Endothelial cell of umbilical vein (primary cell): ENCODE data around the gene FMN1. TPM values are rescaled to one million over a fixed set of nuclear protein-coding genes. Genes with fewer than 3 reads are reported as not detected.

ENCODE experiments used
- BruUV-seq: library from RNA; stranded (reverse); fragments of 400-500 nt; replicated peaks from 2 replicates; lab custom pipeline; 2021; lab: Mats Ljungman, UMichigan
- CTCF ChIA-PET: fragments of 300-600, 350-600 bp; sonication (Branson Sonifier 250); formaldehyde crosslinking; loops from one replicate; lab custom pipeline; 2021; ENCODE audit warnings: antibody characterized with exemption, inconsistent platforms; lab: Charles Lee
- POLR2A ChIA-PET: fragments of 300-600, 350-600 bp; sonication (Branson Sonifier 250); formaldehyde crosslinking; loops from one replicate; lab custom pipeline; 2021; ENCODE audit warnings: antibody characterized with exemption, inconsistent platforms; lab: Charles Lee
- DNase-seq: peaks from one replicate; pipeline ENCODE4 v3.0.0-alpha.2; 2011; ENCODE audit warnings: low read depth, low spot score
- FAIRE-seq: peaks from 2 replicates; lab custom pipeline; 2011; peaks lifted over from hg19 to GRCh38; lab: Jason Lieb, UNC
- H2AFZ ChIP-seq: 2 replicates; pipeline ENCODE4 v1.6.0; 2012; ENCODE audit warnings: low read depth, low read length, control low read depth, inconsistent platforms
- H3K27ac ChIP-seq: 2 replicates; pipeline ENCODE4 v1.5.1; 2011; ENCODE audit warnings: low read depth, mild to moderate bottlenecking, control low read depth, low read length, moderate library complexity; ENCODE audit not compliant: insufficient read depth
- H3K27me3 ChIP-seq, 2 experiments: 2 replicates each; pipeline versions ENCODE4 v1.6.0 to v1.6.1; 2011; ENCODE audit warnings: low read length in 2 of 2, mixed read lengths in 1 of 2; ENCODE audit not compliant: control insufficient read depth in 2 of 2, insufficient read depth in 2 of 2
- H3K36me3 ChIP-seq, 2 experiments: 2 replicates in 1 of 2; 3 replicates in 1 of 2; pipeline ENCODE4 v1.5.1; 2011; ENCODE audit warnings: low read length in 2 of 2, mild to moderate bottlenecking in 1 of 2, moderate library complexity in 1 of 2; ENCODE audit not compliant: control insufficient read depth in 2 of 2, insufficient read depth in 2 of 2; ENCODE audit errors: extremely low read depth in 1 of 2
- H3K4me1 ChIP-seq: 3 replicates; pipeline ENCODE4 v1.5.1; 2011; ENCODE audit warnings: mild to moderate bottlenecking, low read length; ENCODE audit not compliant: control insufficient read depth, insufficient read depth; ENCODE audit errors: extremely low read depth
- H3K4me2 ChIP-seq: 2 replicates; pipeline ENCODE4 v1.6.1; 2011; ENCODE audit warnings: low read length, control low read depth, mixed read lengths; ENCODE audit not compliant: insufficient read depth
- H3K4me3 ChIP-seq, 3 experiments: fragments of 200-600 bp in 1 of 3; sonication (generic), shearing (Covaris generic) in 1 of 3; replicated peaks in 1 of 3; 2 replicates each; pipeline ENCODE4 v1.5.1; 2011 to 2016; ENCODE audit warnings: control low read depth in 3 of 3, low read length in 3 of 3, mild to moderate bottlenecking in 2 of 3, inconsistent platforms in 1 of 3, low read depth in 1 of 3, moderate library complexity in 1 of 3; ENCODE audit not compliant: insufficient read depth in 1 of 3
- H3K79me2 ChIP-seq: 2 replicates; pipeline ENCODE4 v1.6.0; 2012; ENCODE audit warnings: low read length, inconsistent platforms; ENCODE audit not compliant: control insufficient read depth, insufficient read depth
- H3K9ac ChIP-seq: replicated peaks from 2 replicates; pipeline ENCODE3; 2011; ENCODE audit warnings: low read length, control low read depth; ENCODE audit not compliant: insufficient read depth; ENCODE audit errors: extremely low read depth
- H3K9me1 ChIP-seq: replicated peaks from 3 replicates; pipeline ENCODE4 v1.6.0; 2011; ENCODE audit warnings: mild to moderate bottlenecking, low read length; ENCODE audit not compliant: control insufficient read depth, insufficient read depth; ENCODE audit errors: extremely low read depth
- H3K9me3 ChIP-seq: replicated peaks from 2 replicates; pipeline ENCODE4 v1.5.1; 2012; ENCODE audit warnings: low read length, inconsistent platforms; ENCODE audit not compliant: control insufficient read depth, insufficient read depth
- H4K20me1 ChIP-seq: replicated peaks from 2 replicates; pipeline ENCODE3; 2011; ENCODE audit warnings: mild to moderate bottlenecking, low read length; ENCODE audit not compliant: control insufficient read depth, insufficient read depth; ENCODE audit errors: extremely low read depth
- FOS ChIP-seq: IDR thresholded peaks from 2 replicates; pipeline ENCODE4 v1.6.1; 2011; ENCODE audit warnings: mild to moderate bottlenecking, low read length, moderate library complexity, borderline replicate concordance; ENCODE audit not compliant: insufficient read depth
- GATA2 ChIP-seq: IDR thresholded peaks from 2 replicates; pipeline ENCODE4 v1.7.0; 2011; ENCODE audit warnings: low read depth, mild to moderate bottlenecking, moderate library complexity, mixed read lengths, low read length; ENCODE audit not compliant: insufficient read length, insufficient read depth
- JUN ChIP-seq: IDR thresholded peaks from 2 replicates; pipeline ENCODE4 v1.6.1; 2011; ENCODE audit warnings: borderline replicate concordance, low read depth; ENCODE audit not compliant: insufficient read length, insufficient read depth
- MAX ChIP-seq: IDR thresholded peaks from 2 replicates; pipeline ENCODE4 v1.6.1; 2011; ENCODE audit not compliant: insufficient read depth, insufficient read length
- MYC ChIP-seq: IDR thresholded peaks from one replicate; pipeline ENCODE4 v1.6.1; 2011; ENCODE audit warnings: mild to moderate bottlenecking, low read depth, low read length
- POLR2A ChIP-seq: IDR thresholded peaks from 2 replicates; pipeline ENCODE4 v1.6.1; 2012; ENCODE audit warnings: low read depth, mild to moderate bottlenecking, control low read depth, low read length
- POLR2AphosphoS5 ChIP-seq: IDR thresholded peaks from 2 replicates; pipeline ENCODE4 v1.6.1; 2012; ENCODE audit warnings: low read depth, mild to moderate bottlenecking, control low read depth, low read length, moderate library complexity; ENCODE audit not compliant: insufficient read depth
- dilution Hi-C: fragments of 300-500 bp; cut with MboI; formaldehyde crosslinking; loops from one replicate; pipeline ENCODE4 v1.15.0; 2019; ENCODE audit warnings: low sequenced_read_pairs; ENCODE audit not compliant: extremely low pct_ligation_motif_present
- intact Hi-C: fragments of 100-400 bp; cut with micrococcal nuclease; formaldehyde crosslinking; loops from one replicate; pipeline ENCODE4 v1.10.0; 2022
- polyA plus RNA-seq, 4 experiments: library from polyadenylated mRNA; depleted of rRNA in 3 of 4; stranded (reverse) in 3 of 4; unstranded in 1 of 4; fragments of >200 nt; gene quantifications; 2 replicates each; pipeline versions ENCODE4 v1.2.1 to v1.2.3, GENCODE V29; 2011 to 2012; ENCODE audit warnings: missing spikeins in 1 of 4
- total RNA-seq: library from RNA; stranded (reverse); gene quantifications from 2 replicates; pipeline ENCODE4 v1.2.3, GENCODE V29; 2021

FMN1 gene
- total and polyA plus RNA-seq, 2 donors (not counting 3 experiments of a cell fraction or from before 2014, with no cell fraction given) = 0.01 to 0.29 TPM

- FAIRE-seq (no peak), DNase-seq (no peak)
- no peak overlapping the region for H3K9ac ChIP-seq
- no TSS peak for BruUV-seq
- intact Hi-C loops = loop anchor here (10.0 kb wide), 1 partner anchor 63 kb away; no protein-coding TSS in a partner anchor
- peaks cover 12 to 39% of the 10 kb centered on the region in 2 experiments for H3K27me3 ChIP-seq
- no peaks in the 10 kb centered on the region for H3K9me1 ChIP-seq
- no peak overlapping the region for H2AFZ ChIP-seq
- no peaks in the 10 kb centered on the region for H3K9me3 ChIP-seq
- no peaks in the 10 kb centered on the region for H3K4me1 ChIP-seq
- no peak overlapping the region for H3K4me2 ChIP-seq
- POLR2A ChIA-PET = no interaction called here
- no peaks in the 10 kb centered on the region for H3K79me2 ChIP-seq
- H3K36me3 ChIP-seq = no peaks in the 10 kb centered on the region
- no peak overlapping the region for H3K4me3 ChIP-seq
- dilution Hi-C loops = no loop called here
- no peak overlapping the region for H3K27ac ChIP-seq
- TF ChIP-seq GATA2 = no peak
- no peak for TF ChIP-seq POLR2AphosphoS5
- no peak for TF ChIP-seq FOS
- TF ChIP-seq MAX = no peak
- TF ChIP-seq JUN = no peak
- CTCF ChIA-PET = interaction anchor here (0.9 to 1.2 kb wide), 2 partner anchors 75 to 106 kb away, joined by 3 read pairs; no protein-coding TSS in a partner anchor
- no peaks in the 10 kb centered on the region for H4K20me1 ChIP-seq
Observed at GRCh38 chr15:32737304-32737703, 457.2 kb downstream of the FMN1 start.

GRCh38 chr15:32736701-32737061 is 457.8 kb downstream of the FMN1 start:
- POLR2A ChIA-PET = no interaction called here

More at GRCh38 chr15:32736701-32737061, 457.8 kb downstream of the FMN1 start:
- peaks cover 17 to 42% of the 10 kb centered on the region in 2 experiments for H3K27me3 ChIP-seq
- no peak overlapping the region for H3K4me3 ChIP-seq
- no peaks in the 10 kb centered on the region for H3K36me3 ChIP-seq
- no peaks in the 10 kb centered on the region for H3K79me2 ChIP-seq
- H3K9me1 ChIP-seq = no peaks in the 10 kb centered on the region
- no peak overlapping the region for H3K27ac ChIP-seq
- H2AFZ ChIP-seq = no peak overlapping the region
- TF ChIP-seq POLR2AphosphoS5 (no peak), FOS (no peak), MYC (no peak), POLR2A (no peak), GATA2 (no peak), JUN (no peak)
- DNase-seq (no peak), FAIRE-seq (no peak)
- no peak overlapping the region for H3K4me2 ChIP-seq
- BruUV-seq = no TSS peak
- no peaks in the 10 kb centered on the region for H3K9me3 ChIP-seq
- dilution Hi-C loops (no loop called here), intact Hi-C loops (loop anchor here (10.0 kb wide), 1 partner anchor 62 kb away; no protein-coding TSS in a partner anchor)
- H3K9ac ChIP-seq = no peak overlapping the region
- CTCF ChIA-PET = interaction anchor here (0.9 to 1.2 kb wide), 2 partner anchors 74 to 107 kb away, joined by 3 read pairs; no protein-coding TSS in a partner anchor
- no peaks in the 10 kb centered on the region for H4K20me1 ChIP-seq
- no peaks in the 10 kb centered on the region for H3K4me1 ChIP-seq
